ENCODE measurements around the gene CCL16.

DNA sequence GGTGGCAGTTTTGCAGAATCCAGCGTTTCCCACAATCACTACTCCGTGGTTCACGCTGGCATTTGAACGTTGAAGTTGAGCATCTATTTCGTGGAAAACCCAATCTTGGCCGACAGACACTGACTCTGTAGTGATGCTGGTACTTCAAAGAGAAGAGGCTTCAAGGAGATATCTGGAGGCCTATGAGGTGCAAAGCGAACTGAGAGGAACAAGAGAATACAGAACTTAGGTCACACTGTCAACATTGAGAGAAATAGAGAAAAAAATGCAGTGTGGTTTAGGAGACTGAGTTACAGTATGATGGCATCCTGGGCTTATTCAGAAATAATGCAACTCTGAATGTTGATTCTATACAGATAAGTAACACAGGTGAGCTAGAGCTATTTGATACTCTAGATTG, 16.0 kb downstream of the CCL16 start:
- TF ChIP-seq, protein P1, sequence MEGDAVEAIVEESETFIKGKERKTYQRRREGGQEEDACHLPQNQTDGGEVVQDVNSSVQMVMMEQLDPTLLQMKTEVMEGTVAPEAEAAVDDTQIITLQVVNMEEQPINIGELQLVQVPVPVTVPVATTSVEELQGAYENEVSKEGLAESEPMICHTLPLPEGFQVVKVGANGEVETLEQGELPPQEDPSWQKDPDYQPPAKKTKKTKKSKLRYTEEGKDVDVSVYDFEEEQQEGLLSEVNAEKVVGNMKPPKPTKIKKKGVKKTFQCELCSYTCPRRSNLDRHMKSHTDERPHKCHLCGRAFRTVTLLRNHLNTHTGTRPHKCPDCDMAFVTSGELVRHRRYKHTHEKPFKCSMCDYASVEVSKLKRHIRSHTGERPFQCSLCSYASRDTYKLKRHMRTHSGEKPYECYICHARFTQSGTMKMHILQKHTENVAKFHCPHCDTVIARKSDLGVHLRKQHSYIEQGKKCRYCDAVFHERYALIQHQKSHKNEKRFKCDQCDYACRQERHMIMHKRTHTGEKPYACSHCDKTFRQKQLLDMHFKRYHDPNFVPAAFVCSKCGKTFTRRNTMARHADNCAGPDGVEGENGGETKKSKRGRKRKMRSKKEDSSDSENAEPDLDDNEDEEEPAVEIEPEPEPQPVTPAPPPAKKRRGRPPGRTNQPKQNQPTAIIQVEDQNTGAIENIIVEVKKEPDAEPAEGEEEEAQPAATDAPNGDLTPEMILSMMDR (IDR thresholded peaks at IDR 0.05; ENCODE audit: borderline replicate concordance, extremely low read depth, low read length, poor library complexity, severe bottlenecking), result no peak
- no peak for TF ChIP-seq EZH2 (IDR thresholded peaks at IDR 0.05; ENCODE audit: borderline replicate concordance, low read depth, low read length, severe bottlenecking)

Measured in DND-41 (cell line).